Measurements from ENCODE around the gene EZR.

The EZR gene

GRCh38 chr6:158760618-158761250 lies 58.4 kb downstream of the EZR start:
- H3K9me3 ChIP-seq (ENCODE audit: insufficient read depth, low read depth, low read length), result no peaks in the 10 kb centered on the region
- H3K9ac ChIP-seq (ENCODE audit: low read depth, low read length), result no peak overlapping the region
- no peaks in the 10 kb centered on the region for H3K27me3 ChIP-seq (ENCODE audit: insufficient read depth, low read length)
- peaks cover 9% of the 10 kb centered on the region; the same call in 1 of the 2 replicates for H3K4me1 ChIP-seq (ENCODE audit: insufficient read depth, low read length)
- H3K4me3 ChIP-seq (ENCODE audit: low read length), result no peak overlapping the region
- H3K27ac ChIP-seq (ENCODE audit: low read length), result no peak overlapping the region
- peaks cover 15% of the 10 kb centered on the region for H3K36me3 ChIP-seq (ENCODE audit: insufficient read depth, low read depth, low read length)

GRCh38 chr6:158759966-158760617 lies 59.1 kb downstream of the EZR start:
- Histone ChIP-seq H3K9ac (ENCODE audit: low read depth, low read length) (no peak overlapping the region), H3K4me1 (ENCODE audit: insufficient read depth, low read length) (peaks cover 9% of the 10 kb centered on the region; the same call in 1 of the 2 replicates), H3K4me3 (ENCODE audit: low read length) (no peak overlapping the region), H3K9me3 (ENCODE audit: insufficient read depth, low read depth, low read length) (no peaks in the 10 kb centered on the region), H3K27ac (ENCODE audit: low read length) (no peak overlapping the region), H3K36me3 (ENCODE audit: insufficient read depth, low read depth, low read length) (peaks cover 9% of the 10 kb centered on the region; the same call in 1 of the 2 replicates), H3K27me3 (ENCODE audit: insufficient read depth, low read length) (no peaks in the 10 kb centered on the region)

- Histone ChIP-seq H3K27me3 (ENCODE audit: insufficient read depth, low read length) (no peaks in the 10 kb centered on the region), H3K4me1 (ENCODE audit: insufficient read depth, low read length) (peaks cover 9% of the 10 kb centered on the region; the same call in 1 of the 2 replicates), H3K4me3 (ENCODE audit: low read length) (no peak overlapping the region), H3K36me3 (ENCODE audit: insufficient read depth, low read depth, low read length) (no peaks in the 10 kb centered on the region), H3K9me3 (ENCODE audit: insufficient read depth, low read depth, low read length) (no peaks in the 10 kb centered on the region), H3K9ac (ENCODE audit: low read depth, low read length) (no peak overlapping the region), H3K27ac (ENCODE audit: low read length) (no peak overlapping the region)
Observed at GRCh38 chr6:158758941-158759479, 60.2 kb downstream of the EZR start.

- Histone ChIP-seq H3K27me3 (ENCODE audit: insufficient read depth, low read length) (no peaks in the 10 kb centered on the region), H3K4me3 (ENCODE audit: low read length) (no peak overlapping the region)
Observed at GRCh38 chr6:158758451-158758860, 60.7 kb downstream of the EZR start.

GRCh38 chr6:158757753-158758090 lies 61.4 kb downstream of the EZR start:
- Histone ChIP-seq H3K4me3 (ENCODE audit: low read length) (no peak overlapping the region), H3K4me1 (ENCODE audit: insufficient read depth, low read length) (peaks cover 11% of the 10 kb centered on the region), H3K9ac (ENCODE audit: low read depth, low read length) (no peak overlapping the region), H3K27me3 (ENCODE audit: insufficient read depth, low read length) (no peaks in the 10 kb centered on the region), H3K36me3 (ENCODE audit: insufficient read depth, low read depth, low read length) (no peaks in the 10 kb centered on the region), H3K9me3 (ENCODE audit: insufficient read depth, low read depth, low read length) (no peaks in the 10 kb centered on the region), H3K27ac (ENCODE audit: low read length) (no peak overlapping the region)

More at GRCh38 chr6:158758451-158758860, 60.7 kb downstream of the EZR start:
- no peak overlapping the region for H3K27ac ChIP-seq (ENCODE audit: low read length)
- H3K9me3 ChIP-seq (ENCODE audit: insufficient read depth, low read depth, low read length), result no peaks in the 10 kb centered on the region
- H3K4me1 ChIP-seq (ENCODE audit: insufficient read depth, low read length), result peaks cover 9% of the 10 kb centered on the region; the same call in 1 of the 2 replicates
- no peaks in the 10 kb centered on the region for H3K36me3 ChIP-seq (ENCODE audit: insufficient read depth, low read depth, low read length)
- H3K9ac ChIP-seq (ENCODE audit: low read depth, low read length), result no peak overlapping the region; the same call in 1 of the 2 replicates

- Histone ChIP-seq H3K4me1 (ENCODE audit: insufficient read depth, low read length) (peaks cover 14% of the 10 kb centered on the region), H3K9ac (ENCODE audit: low read depth, low read length) (no peak overlapping the region), H3K4me3 (ENCODE audit: low read length) (no peak overlapping the region), H3K36me3 (ENCODE audit: insufficient read depth, low read depth, low read length) (no peaks in the 10 kb centered on the region), H3K27ac (ENCODE audit: low read length) (no peak overlapping the region), H3K27me3 (ENCODE audit: insufficient read depth, low read length) (no peaks in the 10 kb centered on the region), H3K9me3 (ENCODE audit: insufficient read depth, low read depth, low read length) (no peaks in the 10 kb centered on the region)
Observed at GRCh38 chr6:158756977-158757752, 62.0 kb downstream of the EZR start.

- peaks cover 14% of the 10 kb centered on the region for H3K4me1 ChIP-seq (ENCODE audit: insufficient read depth, low read length)
- no peaks in the 10 kb centered on the region for H3K9me3 ChIP-seq (ENCODE audit: insufficient read depth, low read depth, low read length)
- H3K4me3 ChIP-seq (ENCODE audit: low read length), result no peak overlapping the region
- no peak overlapping the region for H3K9ac ChIP-seq (ENCODE audit: low read depth, low read length)
- no peaks in the 10 kb centered on the region for H3K36me3 ChIP-seq (ENCODE audit: insufficient read depth, low read depth, low read length)
- H3K27ac ChIP-seq (ENCODE audit: low read length), result no peak overlapping the region
- no peaks in the 10 kb centered on the region for H3K27me3 ChIP-seq (ENCODE audit: insufficient read depth, low read length)
Observed at GRCh38 chr6:158756126-158756525, 63.0 kb downstream of the EZR start.

- no peak overlapping the region for H3K9ac ChIP-seq (ENCODE audit: low read depth, low read length)
- no peak overlapping the region for H3K27ac ChIP-seq (ENCODE audit: low read length)
- no peaks in the 10 kb centered on the region for H3K36me3 ChIP-seq (ENCODE audit: insufficient read depth, low read depth, low read length)
- H3K4me1 ChIP-seq (ENCODE audit: insufficient read depth, low read length), result peaks cover 14% of the 10 kb centered on the region
- H3K4me3 ChIP-seq (ENCODE audit: low read length), result no peak overlapping the region
- H3K9me3 ChIP-seq (ENCODE audit: insufficient read depth, low read depth, low read length), result no peaks in the 10 kb centered on the region
- no peaks in the 10 kb centered on the region for H3K27me3 ChIP-seq (ENCODE audit: insufficient read depth, low read length)
Observed at GRCh38 chr6:158755636-158756035, 63.5 kb downstream of the EZR start.

GRCh38 chr6:158754738-158755137 lies 64.4 kb downstream of the EZR start:
- peaks cover 14% of the 10 kb centered on the region for H3K4me1 ChIP-seq (ENCODE audit: insufficient read depth, low read length)
- H3K27me3 ChIP-seq (ENCODE audit: insufficient read depth, low read length), result no peaks in the 10 kb centered on the region
- H3K36me3 ChIP-seq (ENCODE audit: insufficient read depth, low read depth, low read length), result no peaks in the 10 kb centered on the region
- H3K9ac ChIP-seq (ENCODE audit: low read depth, low read length), result no peak overlapping the region
- no peak overlapping the region for H3K4me3 ChIP-seq (ENCODE audit: low read length)
- no peak overlapping the region for H3K27ac ChIP-seq (ENCODE audit: low read length)
- no peaks in the 10 kb centered on the region for H3K9me3 ChIP-seq (ENCODE audit: insufficient read depth, low read depth, low read length)

GRCh38 chr6:158753811-158754210 lies 65.4 kb downstream of the EZR start:
- Histone ChIP-seq H3K4me1 (ENCODE audit: insufficient read depth, low read length) (peaks cover 14% of the 10 kb centered on the region), H3K4me3 (ENCODE audit: low read length) (no peak overlapping the region), H3K27me3 (ENCODE audit: insufficient read depth, low read length) (no peaks in the 10 kb centered on the region), H3K27ac (ENCODE audit: low read length) (no peak overlapping the region), H3K9ac (ENCODE audit: low read depth, low read length) (no peak overlapping the region), H3K9me3 (ENCODE audit: insufficient read depth, low read depth, low read length) (no peaks in the 10 kb centered on the region), H3K36me3 (ENCODE audit: insufficient read depth, low read depth, low read length) (no peaks in the 10 kb centered on the region)

- Histone ChIP-seq H3K4me1 (ENCODE audit: insufficient read depth, low read length) (peaks cover 5% of the 10 kb centered on the region), H3K36me3 (ENCODE audit: insufficient read depth, low read depth, low read length) (no peaks in the 10 kb centered on the region), H3K9ac (ENCODE audit: low read depth, low read length) (no peak overlapping the region), H3K9me3 (ENCODE audit: insufficient read depth, low read depth, low read length) (no peaks in the 10 kb centered on the region), H3K4me3 (ENCODE audit: low read length) (no peak overlapping the region), H3K27me3 (ENCODE audit: insufficient read depth, low read length) (no peaks in the 10 kb centered on the region), H3K27ac (ENCODE audit: low read length) (no peak overlapping the region)
Observed at GRCh38 chr6:158752613-158753012, 66.6 kb downstream of the EZR start.

Data from iPS-20b (cell line).